Activated CD4-positive, alpha-beta T cell treated with anti-CD3 and anti-CD28 coated beads, Interleukin-2, amount 50 U/mL, for 4 hours (primary cell): ENCODE data around the gene NR2C1.
"Not testable (repeated sequence)": the region's sequence is repeated elsewhere in the genome, so short reads cannot be mapped to it uniquely, and the experiment has no call there.

Source experiments
- DNase-seq, 2 experiments: peaks; one replicate each; pipeline ENCODE4 v3.0.0-alpha.2; 2020

The NR2C1 gene

GRCh38 chr12:95072900-95073697 lies at the start of gene NR2C1:
Gene NR2C1 (minus strand): TSS chr12:95073618. CDS start chr12:95067384, 6,234 bp downstream.
- DNase-seq: peak; percentile 88 to 90

GRCh38 chr12:95118788-95119179 lies 45.4 kb upstream of the NR2C1 start:
- no peak for DNase-seq

GRCh38 chr12:95118138-95118787 lies 44.8 kb upstream of the NR2C1 start:
- DNase-seq: no peak

GRCh38 chr12:95117178-95117599 lies 43.8 kb upstream of the NR2C1 start:
- peak; percentile 52 to 54 for DNase-seq

GRCh38 chr12:95116773-95117172 lies 43.4 kb upstream of the NR2C1 start:
- DNase-seq: no peak

GRCh38 chr12:95116341-95116740 lies 42.9 kb upstream of the NR2C1 start:
- no peak for DNase-seq

- no peak for DNase-seq
Observed at GRCh38 chr12:95115641-95116040, 42.2 kb upstream of the NR2C1 start.

- DNase-seq: no peak
Observed at GRCh38 chr12:95114766-95115405, 41.5 kb upstream of the NR2C1 start.

GRCh38 chr12:95107362-95107761 lies 33.9 kb upstream of the NR2C1 start:
- DNase-seq: no peak

GRCh38 chr12:95105540-95105939 lies 32.1 kb upstream of the NR2C1 start:
- no peak for DNase-seq

- DNase-seq: no peak
Observed at GRCh38 chr12:95104919-95105452, 31.6 kb upstream of the NR2C1 start.

GRCh38 chr12:95102916-95103671 lies 29.7 kb upstream of the NR2C1 start:
- DNase-seq: peak; percentile 6 to 7

GRCh38 chr12:95101957-95102356 lies 28.5 kb upstream of the NR2C1 start:
- DNase-seq: not testable (repeated sequence)

- DNase-seq: no peak
Observed at GRCh38 chr12:95100264-95101190, 27.1 kb upstream of the NR2C1 start.

GRCh38 chr12:95099270-95099790 lies 25.9 kb upstream of the NR2C1 start:
- no peak for DNase-seq

GRCh38 chr12:95096852-95097251 lies 23.4 kb upstream of the NR2C1 start:
- DNase-seq: no peak

GRCh38 chr12:95096378-95096777 lies 23.0 kb upstream of the NR2C1 start:
- no peak for DNase-seq

GRCh38 chr12:95095866-95096265 lies 22.4 kb upstream of the NR2C1 start:
- DNase-seq: not testable (repeated sequence)

GRCh38 chr12:95089462-95089861 lies 16.0 kb upstream of the NR2C1 start:
- DNase-seq: no peak

GRCh38 chr12:95088379-95088778 lies 15.0 kb upstream of the NR2C1 start:
- no peak for DNase-seq

GRCh38 chr12:95085612-95086011 lies 12.2 kb upstream of the NR2C1 start:
- DNase-seq: no peak
